IMR-90 (cell line): ENCODE results near the gene BTRC. TPM values are rescaled to one million over a fixed set of nuclear protein-coding genes. Genes with fewer than 3 reads are reported as not detected.

Source experiments
- ATAC-seq: fragments of 200-7000 bp; cut with Tn5 transposase; 2 replicates; pipeline ENCODE4 v1.9.1; 2020; ENCODE audit warnings: low read depth, mild to moderate bottlenecking, moderate library complexity
- BruUV-seq: library from RNA; stranded (reverse); fragments of 400-500 nt; replicated peaks from 2 replicates; lab custom pipeline; 2021; lab: Mats Ljungman, UMichigan
- CTCF ChIA-PET: fragments of 300-600 bp; formaldehyde crosslinking; extraction: SDS; loops from one replicate; lab custom pipeline; 2021; ENCODE audit warnings: antibody characterized with exemption; lab: Yijun Ruan, JAX
- POLR2A ChIA-PET: fragments of 300-600 bp; sonication (Branson Sonifier 250); formaldehyde crosslinking; loops from one replicate; lab custom pipeline; 2022; ENCODE audit warnings: antibody characterized with exemption; ENCODE audit not compliant: unreplicated experiment; lab: Charles Lee
- DNase-seq: peaks from one replicate; pipeline ENCODE4 v3.0.0; 2013
- H2AFZ ChIP-seq: replicated peaks from 2 replicates; pipeline ENCODE3; 2013; ENCODE audit warnings: low read length, mild to moderate bottlenecking; ENCODE audit not compliant: poor library complexity
- H2AK5ac ChIP-seq: 2 replicates; pipeline ENCODE4 v1.6.1; 2013; ENCODE audit warnings: low read depth, low read length, inconsistent platforms
- H2AK9ac ChIP-seq: replicated peaks from 2 replicates; pipeline ENCODE3; 2013; ENCODE audit warnings: mild to moderate bottlenecking, low read depth, low read length, moderate library complexity; ENCODE audit not compliant: poor library complexity
- H2BK120ac ChIP-seq: 2 replicates; pipeline ENCODE4 v1.6.1; 2013; ENCODE audit warnings: low read depth, low read length, inconsistent platforms
- H2BK15ac ChIP-seq: 3 replicates; pipeline ENCODE4 v1.6.1; 2013; ENCODE audit warnings: low read depth, low read length, inconsistent platforms
- H2BK20ac ChIP-seq: 2 replicates; pipeline ENCODE4 v1.6.1; 2013; ENCODE audit warnings: low read depth, mild to moderate bottlenecking, inconsistent platforms, low read length, moderate library complexity
- H2BK5ac ChIP-seq: 2 replicates; pipeline ENCODE4 v1.6.1; 2013; ENCODE audit warnings: mild to moderate bottlenecking, low read depth, low read length, inconsistent platforms; ENCODE audit not compliant: poor library complexity, severe bottlenecking
- H3K14ac ChIP-seq: replicated peaks from 2 replicates; pipeline ENCODE4 v1.6.1; 2013; ENCODE audit warnings: low read depth, low read length, inconsistent platforms
- H3K18ac ChIP-seq: 2 replicates; pipeline ENCODE4 v1.6.1; 2013; ENCODE audit warnings: low read depth, low read length, control low read depth
- H3K23ac ChIP-seq: 2 replicates; pipeline ENCODE4 v1.6.1; 2013; ENCODE audit warnings: low read depth, low read length, inconsistent platforms
- H3K27ac ChIP-seq: 2 replicates; pipeline ENCODE4 v1.5.1; 2013; ENCODE audit warnings: mild to moderate bottlenecking, control low read depth, low read length; ENCODE audit not compliant: insufficient read depth
- H3K27me3 ChIP-seq: 2 replicates; pipeline ENCODE4 v1.6.1; 2013; ENCODE audit warnings: low read length; ENCODE audit not compliant: control insufficient read depth, insufficient read depth
- H3K36me3 ChIP-seq: 2 replicates; pipeline ENCODE4 v1.6.1; 2013; ENCODE audit warnings: low read length, mixed read lengths; ENCODE audit not compliant: control insufficient read depth, insufficient read depth
- H3K4ac ChIP-seq: 2 replicates; pipeline ENCODE4 v1.6.1; 2013; ENCODE audit warnings: low read depth, low read length, inconsistent platforms
- H3K4me1 ChIP-seq: 2 replicates; pipeline ENCODE4 v1.6.1; 2013; ENCODE audit warnings: low read length, mixed read lengths; ENCODE audit not compliant: control insufficient read depth, insufficient read depth
- H3K4me2 ChIP-seq: 2 replicates; pipeline ENCODE4 v1.6.1; 2013; ENCODE audit warnings: low read depth, mild to moderate bottlenecking, control low read depth, low read length, moderate library complexity
- H3K4me3 ChIP-seq: 2 replicates; pipeline ENCODE4 v1.5.1; 2013; ENCODE audit warnings: low read depth, mild to moderate bottlenecking, control low read depth, low read length, moderate library complexity; ENCODE audit not compliant: insufficient read depth
- H3K56ac ChIP-seq: 2 replicates; pipeline ENCODE4 v1.6.1; 2013; ENCODE audit warnings: low read length, inconsistent platforms; ENCODE audit not compliant: insufficient read depth; ENCODE audit errors: extremely low read depth
- H3K79me1 ChIP-seq, 2 experiments: 2 replicates each; pipeline ENCODE4 v1.6.1; 2013; ENCODE audit warnings: low read length in 2 of 2, inconsistent platforms in 1 of 2, low read depth in 1 of 2
- H3K9ac ChIP-seq: 2 replicates; pipeline ENCODE4 v1.6.1; 2013; ENCODE audit warnings: low read depth, low read length, control low read depth
- H3K9me1 ChIP-seq: 2 replicates; pipeline ENCODE4 v1.6.1; 2013; ENCODE audit warnings: low read length, inconsistent platforms; ENCODE audit not compliant: insufficient read depth
- H3K9me3 ChIP-seq: 2 replicates; pipeline ENCODE4 v1.6.1; 2013; ENCODE audit warnings: low read length; ENCODE audit not compliant: control insufficient read depth, insufficient read depth
- H4K20me1 ChIP-seq: 2 replicates; pipeline ENCODE4 v1.6.1; 2013; ENCODE audit warnings: low read length, inconsistent platforms; ENCODE audit not compliant: insufficient read depth
- H4K5ac ChIP-seq: 2 replicates; pipeline ENCODE4 v1.6.1; 2013; ENCODE audit warnings: mild to moderate bottlenecking, low read depth, low read length, control low read depth
- H4K8ac ChIP-seq, 2 experiments: 2 replicates each; pipeline ENCODE4 v1.6.1; 2013; ENCODE audit warnings: low read depth in 2 of 2, low read length in 2 of 2, control low read depth in 1 of 2, inconsistent platforms in 1 of 2
- H4K91ac ChIP-seq: 2 replicates; pipeline ENCODE4 v1.6.1; 2013; ENCODE audit warnings: low read depth, low read length, inconsistent platforms; ENCODE audit not compliant: insufficient read depth
- BHLHE40 ChIP-seq: fragments of 150-350 bp; IDR thresholded peaks from 2 replicates; pipeline ENCODE4 v1.6.1; 2016; ENCODE audit warnings: mild to moderate bottlenecking, low read depth, low read length
- FOS ChIP-seq: fragments of 150-350 bp; IDR thresholded peaks from 2 replicates; pipeline ENCODE4 v1.6.1; 2016; ENCODE audit warnings: low read depth, low read length
- MAFK ChIP-seq: IDR thresholded peaks from 2 replicates; pipeline ENCODE4 v1.6.1; 2012; ENCODE audit warnings: low read depth, low read length, improper control_type of control experiment
- MAZ ChIP-seq: IDR thresholded peaks from 2 replicates; pipeline ENCODE4 v1.6.1; 2012; ENCODE audit warnings: low read depth, mild to moderate bottlenecking, low read length, improper control_type of control experiment, moderate library complexity, borderline replicate concordance
- MXI1 ChIP-seq: IDR thresholded peaks from 2 replicates; pipeline ENCODE4 v1.6.1; 2012; ENCODE audit warnings: low read depth, mild to moderate bottlenecking, low read length, moderate library complexity, borderline replicate concordance
- NFE2L2 ChIP-seq: fragments of 150-350 bp; IDR thresholded peaks from 2 replicates; pipeline ENCODE4 v1.6.1; 2016; ENCODE audit warnings: low read depth, mild to moderate bottlenecking, low read length
- RAD21 ChIP-seq: IDR thresholded peaks from 2 replicates; pipeline ENCODE4 v1.6.1; 2012; ENCODE audit warnings: low read length, improper control_type of control experiment
- RFX5 ChIP-seq: IDR thresholded peaks from 2 replicates; pipeline ENCODE4 v1.8.0; 2012; ENCODE audit warnings: low read depth, mild to moderate bottlenecking, low read length, moderate library complexity
- WGBS, 2 experiments: methylation state at CpG; one replicate each; pipeline versions ENCODE4 v1.1.5 to v1.1.7; 2013; ENCODE audit warnings: missing lambda C conversion rate in 2 of 2; ENCODE audit not compliant: insufficient read length in 1 of 2; ENCODE audit errors: extremely low coverage in 2 of 2; 5-methylcytosine and 5-hydroxymethylcytosine counted together
- dilution Hi-C: fragments of 300-500 bp; cut with HindIII; formaldehyde crosslinking; loops from one replicate; pipeline ENCODE4 v1.14.3; 2018; ENCODE audit warnings: low sequenced_read_pairs; ENCODE audit not compliant: unreplicated experiment
- in situ Hi-C: fragments of 300-500 bp; cut with MboI; formaldehyde crosslinking; loops from 3 replicates; pipeline ENCODE4 v1.14.3; 2019; ENCODE audit warnings: low sequenced_read_pairs, inconsistent platforms, mixed read lengths
- intact Hi-C: fragments of 100-400 bp; cut with micrococcal nuclease; formaldehyde crosslinking; loops from 2 replicates; pipeline ENCODE4 v1.10.0; 2022
- polyA plus RNA-seq, 3 experiments: library from polyadenylated mRNA; depleted of rRNA; stranded (reverse); fragments of >200 nt; gene quantifications; 2 replicates each; pipeline ENCODE4 v1.2.3, GENCODE V29; 2012; ENCODE audit warnings: low replicate concordance in 1 of 3
- total RNA-seq: library from RNA; depleted of rRNA; stranded (reverse); fragments of >200 nt; gene quantifications from 2 replicates; pipeline ENCODE4 v1.2.3, GENCODE V29; 2012
- TF ChIP-seq, protein P1 (sequence below): conservative IDR thresholded peaks from 2 replicates; pipeline ENCODE4 v1.5.1; 2012; ENCODE audit warnings: mild to moderate bottlenecking, low read depth, low read length, improper control_type of control experiment

Gene BTRC
- total and polyA plus RNA-seq, 2 of the 4 experiments (the other 2 are of a cell fraction), result 7.7 to 8.4 TPM

DNA sequence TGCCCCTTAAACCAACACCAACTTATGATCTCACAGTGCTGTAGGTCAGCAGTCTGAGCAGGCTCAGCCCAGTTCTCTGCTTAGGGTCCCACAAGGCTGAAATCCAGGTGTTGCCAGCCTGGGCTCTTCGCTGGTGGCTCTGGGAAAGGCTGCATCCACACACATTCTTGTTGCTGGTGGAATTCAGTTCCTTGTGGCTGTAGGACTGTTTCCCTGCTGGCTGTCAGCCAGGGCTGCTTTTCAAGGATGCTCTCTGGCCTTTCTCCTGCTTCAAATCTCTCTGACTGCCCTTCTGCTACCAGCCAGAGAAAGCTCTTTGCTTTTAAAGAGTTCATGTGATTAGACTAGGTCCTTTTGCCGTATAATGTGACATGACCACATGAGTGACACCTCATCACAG lies 218.8 kb downstream of the BTRC start:
- dilution Hi-C loops, result no loop called here
- Histone ChIP-seq H3K9ac (no peak overlapping the region), H4K91ac (no peak overlapping the region), H2AK9ac (no peak overlapping the region), H3K56ac (no peak overlapping the region), H2AK5ac (no peak overlapping the region), H3K36me3 (0 out of 2 replicates have a peak, but pooled peaks cover 2% of the 10 kb centered on the region), H3K4me1 (peaks cover 5% of the 10 kb centered on the region), H4K5ac (no peak overlapping the region), H3K18ac (no peak overlapping the region), H4K8ac (no peak overlapping the region), H2AFZ (no peak overlapping the region), H3K4me3 (no peak overlapping the region), H2BK120ac (no peak overlapping the region), H2BK5ac (no peak overlapping the region), H3K23ac (no peak overlapping the region), H3K4ac (no peak overlapping the region), H3K14ac (no peak overlapping the region), H3K9me3 (peaks cover 7% of the 10 kb centered on the region), H2BK15ac (no peak overlapping the region), H3K4me2 (no peak overlapping the region), H3K27me3 (peaks cover 21% of the 10 kb centered on the region), H4K20me1 (no peaks in the 10 kb centered on the region), H3K27ac (no peak overlapping the region), H3K79me1 (no peaks in the 10 kb centered on the region), H2BK20ac (no peak overlapping the region), H3K9me1 (peaks cover 3% of the 10 kb centered on the region; the same call in 1 of the 2 replicates)
- BruUV-seq, result no TSS peak
- no CpG with 5 or more reads among the region's 2 CpGs for WGBS, 2 experiments
- in situ Hi-C loops, result loop anchor here (5.0 kb wide), 1 partner anchor 360 kb away; no protein-coding TSS in a partner anchor
- POLR2A ChIA-PET, result no interaction called here
- CTCF ChIA-PET, result interaction anchor here (0.5 kb wide), 1 partner anchor 1297 kb away, joined by 3 read pairs; no protein-coding TSS in a partner anchor
- ATAC-seq, result no peak
- no peak for DNase-seq
- TF ChIP-seq MXI1 (no peak), NFE2L2 (no peak), MAZ (no peak), BHLHE40 (no peak), RFX5 (no peak), RAD21 (no peak), MAFK (no peak), FOS (no peak)
- TF ChIP-seq, protein P1, sequence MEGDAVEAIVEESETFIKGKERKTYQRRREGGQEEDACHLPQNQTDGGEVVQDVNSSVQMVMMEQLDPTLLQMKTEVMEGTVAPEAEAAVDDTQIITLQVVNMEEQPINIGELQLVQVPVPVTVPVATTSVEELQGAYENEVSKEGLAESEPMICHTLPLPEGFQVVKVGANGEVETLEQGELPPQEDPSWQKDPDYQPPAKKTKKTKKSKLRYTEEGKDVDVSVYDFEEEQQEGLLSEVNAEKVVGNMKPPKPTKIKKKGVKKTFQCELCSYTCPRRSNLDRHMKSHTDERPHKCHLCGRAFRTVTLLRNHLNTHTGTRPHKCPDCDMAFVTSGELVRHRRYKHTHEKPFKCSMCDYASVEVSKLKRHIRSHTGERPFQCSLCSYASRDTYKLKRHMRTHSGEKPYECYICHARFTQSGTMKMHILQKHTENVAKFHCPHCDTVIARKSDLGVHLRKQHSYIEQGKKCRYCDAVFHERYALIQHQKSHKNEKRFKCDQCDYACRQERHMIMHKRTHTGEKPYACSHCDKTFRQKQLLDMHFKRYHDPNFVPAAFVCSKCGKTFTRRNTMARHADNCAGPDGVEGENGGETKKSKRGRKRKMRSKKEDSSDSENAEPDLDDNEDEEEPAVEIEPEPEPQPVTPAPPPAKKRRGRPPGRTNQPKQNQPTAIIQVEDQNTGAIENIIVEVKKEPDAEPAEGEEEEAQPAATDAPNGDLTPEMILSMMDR, result no peak
- intact Hi-C loops, result no loop called here
